A673 (cell line): ENCODE data around the gene SLC22A1.

Experiments used
- EZH2 ChIP-seq: fragments of 200-600 bp; sonication (generic); IDR thresholded peaks from 2 replicates; pipeline ENCODE4 v1.6.1; 2017; ENCODE audit warnings: borderline replicate concordance, low read depth, mild to moderate bottlenecking, mixed read lengths, antibody characterized with exemption, low read length; ENCODE audit not compliant: poor library complexity, severe bottlenecking
- TF ChIP-seq, protein P1 (sequence below): fragments of 300-800, 200-600 bp; sonication (generic); conservative IDR thresholded peaks from 2 replicates; pipeline ENCODE4 v1.5.1; 2017; ENCODE audit warnings: low read depth, mild to moderate bottlenecking, antibody characterized with exemption, low read length, moderate library complexity, mixed read lengths

DNA sequence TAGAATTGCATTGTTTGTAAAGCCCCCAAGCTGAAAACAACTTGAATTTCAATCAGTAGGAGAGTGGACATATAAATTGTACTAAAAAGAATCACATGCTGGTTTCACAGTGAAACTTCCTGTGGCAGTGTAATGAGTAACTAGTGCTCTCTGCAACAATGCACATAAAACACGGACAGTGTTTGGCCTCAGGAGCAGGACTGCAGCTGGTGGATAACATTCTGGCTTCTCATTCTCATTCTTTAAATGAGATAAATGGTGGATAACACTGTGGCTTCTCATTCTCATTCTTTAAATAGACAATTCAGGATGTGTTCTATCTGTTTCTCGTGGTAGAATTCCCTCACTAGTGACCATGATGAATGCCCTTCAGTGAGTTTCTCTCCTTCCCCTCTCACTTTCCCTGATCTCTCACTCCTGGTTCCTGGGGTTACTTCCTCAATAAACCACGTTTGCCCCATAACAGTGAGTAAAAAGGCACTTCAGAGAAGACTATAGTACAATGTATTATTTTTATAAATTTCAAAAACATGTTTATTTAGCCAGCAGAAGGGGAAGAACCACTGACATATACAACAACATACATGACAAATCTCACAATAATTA lies 77.1 kb downstream of the SLC22A1 start:
- TF ChIP-seq, protein P1, sequence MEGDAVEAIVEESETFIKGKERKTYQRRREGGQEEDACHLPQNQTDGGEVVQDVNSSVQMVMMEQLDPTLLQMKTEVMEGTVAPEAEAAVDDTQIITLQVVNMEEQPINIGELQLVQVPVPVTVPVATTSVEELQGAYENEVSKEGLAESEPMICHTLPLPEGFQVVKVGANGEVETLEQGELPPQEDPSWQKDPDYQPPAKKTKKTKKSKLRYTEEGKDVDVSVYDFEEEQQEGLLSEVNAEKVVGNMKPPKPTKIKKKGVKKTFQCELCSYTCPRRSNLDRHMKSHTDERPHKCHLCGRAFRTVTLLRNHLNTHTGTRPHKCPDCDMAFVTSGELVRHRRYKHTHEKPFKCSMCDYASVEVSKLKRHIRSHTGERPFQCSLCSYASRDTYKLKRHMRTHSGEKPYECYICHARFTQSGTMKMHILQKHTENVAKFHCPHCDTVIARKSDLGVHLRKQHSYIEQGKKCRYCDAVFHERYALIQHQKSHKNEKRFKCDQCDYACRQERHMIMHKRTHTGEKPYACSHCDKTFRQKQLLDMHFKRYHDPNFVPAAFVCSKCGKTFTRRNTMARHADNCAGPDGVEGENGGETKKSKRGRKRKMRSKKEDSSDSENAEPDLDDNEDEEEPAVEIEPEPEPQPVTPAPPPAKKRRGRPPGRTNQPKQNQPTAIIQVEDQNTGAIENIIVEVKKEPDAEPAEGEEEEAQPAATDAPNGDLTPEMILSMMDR, result no peak
- TF ChIP-seq EZH2, result no peak
